ENCODE data around the gene UQCC5. TPM values are rescaled to one million over a fixed set of nuclear protein-coding genes. Genes with fewer than 3 reads are reported as not detected.

The UQCC5 gene
- total RNA-seq, 4 donors from 2014 or later: 1.3 to 60.6 (median 7.0) TPM

DNA sequence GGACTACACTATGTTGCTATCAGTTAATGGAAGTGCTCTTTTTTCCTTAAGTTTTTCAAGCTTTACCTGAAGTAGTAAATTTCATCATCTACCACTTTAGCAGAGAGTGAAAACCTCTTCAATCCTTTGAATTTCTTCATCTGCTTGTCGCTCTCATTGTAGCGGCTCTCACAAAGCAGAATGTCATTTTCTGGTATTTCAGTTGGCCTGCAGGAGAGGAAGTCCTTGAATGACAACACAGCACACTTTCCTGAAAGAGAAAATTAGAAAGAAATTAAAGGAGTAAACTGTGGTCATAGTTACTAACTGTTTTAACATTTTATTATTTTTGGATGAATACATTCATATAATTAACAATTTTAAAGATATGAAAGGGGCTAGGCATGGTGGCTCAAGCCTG, 27.6 kb downstream of the UQCC5 start:
- Histone ChIP-seq H3K4me1 (peaks cover 0 to 5% (median 3%) of the 10 kb centered on the region in 4 donors), H3K4me3 (no peak overlapping the region), H3K36me3 (peaks cover 23 to 76% (median 65%) of the 10 kb centered on the region in 4 donors), H3K27ac (replicated peaks in 1 of 4) (no peak overlapping the region), H3K27me3 (no peaks in the 10 kb centered on the region), H3K9me3 (no peaks in the 10 kb centered on the region)
- DNase-seq (ENCODE audit: extremely low spot score): no peak
- TF ChIP-seq POLR2A (IDR thresholded peaks at IDR 0.05; ENCODE audit: low read depth): no peak
- TF ChIP-seq EP300 (IDR thresholded peaks at IDR 0.05): no peak
- no peak for TF ChIP-seq POLR2AphosphoS5 (IDR thresholded peaks at IDR 0.05)
- no peak for TF ChIP-seq CTCF (IDR thresholded peaks at IDR 0.05)
- WGBS: 91% methylated on average over 2 of the region's 2 CpGs
- intact Hi-C loops (cut with DNase I): no loop called here

GRCh38 chr3:52568069-52568468, 31.7 kb downstream of the UQCC5 start:
- 100% methylated on average over 2 of the region's 2 CpGs for WGBS
- Histone ChIP-seq H3K4me1 (peaks cover 0 to 11% (median 10%) of the 10 kb centered on the region in 4 donors), H3K9me3 (no peaks in the 10 kb centered on the region), H3K4me3 (no peak overlapping the region), H3K36me3 (peaks cover 2 to 47% (median 35%) of the 10 kb centered on the region in 4 donors), H3K27ac (replicated peaks in 1 of 4) (no peak overlapping the region), H3K27me3 (no peaks in the 10 kb centered on the region)
- intact Hi-C loops (cut with DNase I): no loop called here
- DNase-seq (ENCODE audit: extremely low spot score): no peak
- TF ChIP-seq POLR2AphosphoS5 (IDR thresholded peaks at IDR 0.05) (no peak), CTCF (IDR thresholded peaks at IDR 0.05) (no peak), EP300 (IDR thresholded peaks at IDR 0.05) (no peak), POLR2A (IDR thresholded peaks at IDR 0.05; ENCODE audit: low read depth) (no peak)

- TF ChIP-seq POLR2AphosphoS5 (IDR thresholded peaks at IDR 0.05): peak in 1 of 2 donors; percentile 22
- TF ChIP-seq POLR2A (IDR thresholded peaks at IDR 0.05; ENCODE audit: low read depth): no peak
- intact Hi-C loops (cut with DNase I): no loop called here
- H3K27ac ChIP-seq (replicated peaks in 1 of 4): peak overlapping the region in 3 of 4 donors; percentile 34 to 55 (median 37)
- peaks cover 6 to 47% (median 34%) of the 10 kb centered on the region in 4 donors for H3K36me3 ChIP-seq
- H3K27me3 ChIP-seq: no peaks in the 10 kb centered on the region
- WGBS: 73% methylated on average over 4 of the region's 4 CpGs
- no peak for DNase-seq (ENCODE audit: extremely low spot score)
- H3K9me3 ChIP-seq: no peaks in the 10 kb centered on the region
- H3K4me1 ChIP-seq: peaks cover 0 to 26% (median 18%) of the 10 kb centered on the region in 4 donors
- no peak overlapping the region for H3K4me3 ChIP-seq
Observed at GRCh38 chr3:52570076-52570475, 33.7 kb downstream of the UQCC5 start.

DNA sequence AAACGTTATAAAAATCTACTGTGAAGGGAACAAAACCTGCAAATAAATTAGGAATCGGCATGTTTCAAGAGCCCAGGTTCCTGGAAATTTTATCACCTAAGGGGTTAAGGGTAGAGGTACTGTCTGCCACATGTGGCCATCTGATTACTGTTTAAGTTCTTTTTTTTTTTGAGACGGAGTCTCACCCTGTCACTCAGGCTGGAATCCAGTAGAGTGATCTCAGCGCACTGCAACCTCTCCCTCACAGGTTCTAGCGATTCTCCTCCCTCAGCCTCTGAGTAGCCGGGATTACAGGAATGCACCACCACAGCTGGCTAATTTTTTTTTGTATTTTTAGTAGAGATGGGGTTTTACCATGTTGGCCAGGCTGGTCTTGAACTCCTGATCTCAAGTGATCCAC, 35.8 kb downstream of the UQCC5 start:
- WGBS: 70% methylated on average over 6 of the region's 6 CpGs

More for the DNA sequence above, 35.8 kb downstream of the UQCC5 start:
- no peak for TF ChIP-seq CTCF (IDR thresholded peaks at IDR 0.05)
- no peak for TF ChIP-seq EP300 (IDR thresholded peaks at IDR 0.05)
- no peak for TF ChIP-seq POLR2AphosphoS5 (IDR thresholded peaks at IDR 0.05)
- no peak for TF ChIP-seq POLR2A (IDR thresholded peaks at IDR 0.05; ENCODE audit: low read depth)
- DNase-seq (ENCODE audit: extremely low spot score): no peak
- Histone ChIP-seq H3K27me3 (no peaks in the 10 kb centered on the region), H3K9me3 (no peaks in the 10 kb centered on the region), H3K4me1 (peaks cover 0 to 26% (median 18%) of the 10 kb centered on the region in 4 donors), H3K36me3 (peaks cover 11 to 52% (median 36%) of the 10 kb centered on the region in 4 donors), H3K27ac (replicated peaks in 1 of 4) (peak overlapping the region in 1 of 4 donors; percentile 5), H3K4me3 (no peak overlapping the region)
- intact Hi-C loops (cut with DNase I): no loop called here

Data from esophagus muscularis mucosa (tissue), 4 donors.